HL-60 (cell line): ENCODE data around the gene PRDM16.

Source experiments
- DNase-seq, 2 experiments: peaks; one replicate each; pipeline ENCODE4 v3.0.0-alpha.2; 2010 to 2020; ENCODE audit warnings: low read depth in 1 of 2, low spot score in 1 of 2
- H3K27ac ChIP-seq: fragments of 250-450 bp; sonication (Bioruptor Pico); replicated peaks from 2 replicates; pipeline ENCODE4 v1.5.1; 2020; ENCODE audit warnings: mild to moderate bottlenecking, moderate library complexity
- H3K27me3 ChIP-seq: fragments of 250-450 bp; sonication (Bioruptor Pico); 2 replicates; pipeline ENCODE4 v1.5.1; 2021; ENCODE audit warnings: mild to moderate bottlenecking, moderate library complexity; ENCODE audit not compliant: insufficient read depth, poor library complexity, severe bottlenecking
- H3K4me3 ChIP-seq: replicated peaks from 2 replicates; pipeline ENCODE4 v1.5.1; 2011; ENCODE audit warnings: mild to moderate bottlenecking, control low read depth, low read length; ENCODE audit not compliant: insufficient read depth
- GABPA ChIP-seq: IDR thresholded peaks from 2 replicates; pipeline ENCODE4 v1.6.1; 2012; ENCODE audit warnings: low read depth
- POLR2AphosphoS5 ChIP-seq: IDR thresholded peaks from 2 replicates; pipeline ENCODE4 v1.6.1; 2012; ENCODE audit warnings: low read depth
- SPI1 ChIP-seq: IDR thresholded peaks from 2 replicates; pipeline ENCODE4 v1.6.1; 2012; ENCODE audit warnings: low read depth, mild to moderate bottlenecking, borderline replicate concordance
- TF ChIP-seq, protein P1 (sequence below): IDR thresholded peaks from one replicate; pipeline ENCODE4 v1.5.1; 2011; ENCODE audit warnings: low read length, control low read depth, inconsistent platforms; ENCODE audit not compliant: insufficient read depth
- TF ChIP-seq, protein P2 (sequence below): IDR thresholded peaks from 2 replicates; pipeline ENCODE4 v1.6.1; 2012; ENCODE audit warnings: low read depth; ENCODE audit not compliant: insufficient replicate concordance

Gene PRDM16

DNA sequence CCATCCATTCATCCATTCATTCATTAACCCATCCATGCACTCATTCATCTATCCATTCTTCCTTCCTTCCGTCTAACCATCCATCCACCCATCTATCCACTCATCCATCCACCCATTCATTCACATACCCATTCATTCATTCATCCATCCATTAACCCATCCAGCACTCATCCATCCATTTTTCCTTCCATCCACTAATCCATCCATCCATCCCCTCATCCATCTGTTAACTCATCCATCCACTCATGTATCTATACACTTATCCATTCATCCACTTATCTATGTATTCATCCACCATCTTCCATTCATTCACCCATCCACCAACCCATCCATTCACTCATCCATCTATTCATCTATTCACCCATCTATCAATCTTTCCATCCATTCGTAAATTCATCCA, 107.8 kb downstream of the PRDM16 start:
- H3K4me3 ChIP-seq = no peak overlapping the region
- TF ChIP-seq, protein P1, sequence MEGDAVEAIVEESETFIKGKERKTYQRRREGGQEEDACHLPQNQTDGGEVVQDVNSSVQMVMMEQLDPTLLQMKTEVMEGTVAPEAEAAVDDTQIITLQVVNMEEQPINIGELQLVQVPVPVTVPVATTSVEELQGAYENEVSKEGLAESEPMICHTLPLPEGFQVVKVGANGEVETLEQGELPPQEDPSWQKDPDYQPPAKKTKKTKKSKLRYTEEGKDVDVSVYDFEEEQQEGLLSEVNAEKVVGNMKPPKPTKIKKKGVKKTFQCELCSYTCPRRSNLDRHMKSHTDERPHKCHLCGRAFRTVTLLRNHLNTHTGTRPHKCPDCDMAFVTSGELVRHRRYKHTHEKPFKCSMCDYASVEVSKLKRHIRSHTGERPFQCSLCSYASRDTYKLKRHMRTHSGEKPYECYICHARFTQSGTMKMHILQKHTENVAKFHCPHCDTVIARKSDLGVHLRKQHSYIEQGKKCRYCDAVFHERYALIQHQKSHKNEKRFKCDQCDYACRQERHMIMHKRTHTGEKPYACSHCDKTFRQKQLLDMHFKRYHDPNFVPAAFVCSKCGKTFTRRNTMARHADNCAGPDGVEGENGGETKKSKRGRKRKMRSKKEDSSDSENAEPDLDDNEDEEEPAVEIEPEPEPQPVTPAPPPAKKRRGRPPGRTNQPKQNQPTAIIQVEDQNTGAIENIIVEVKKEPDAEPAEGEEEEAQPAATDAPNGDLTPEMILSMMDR = no peak
- TF ChIP-seq POLR2AphosphoS5 (no peak), GABPA (no peak)
- no peak overlapping the region for H3K27ac ChIP-seq
- H3K27me3 ChIP-seq = no peaks in the 10 kb centered on the region
- DNase-seq = no peak

DNA sequence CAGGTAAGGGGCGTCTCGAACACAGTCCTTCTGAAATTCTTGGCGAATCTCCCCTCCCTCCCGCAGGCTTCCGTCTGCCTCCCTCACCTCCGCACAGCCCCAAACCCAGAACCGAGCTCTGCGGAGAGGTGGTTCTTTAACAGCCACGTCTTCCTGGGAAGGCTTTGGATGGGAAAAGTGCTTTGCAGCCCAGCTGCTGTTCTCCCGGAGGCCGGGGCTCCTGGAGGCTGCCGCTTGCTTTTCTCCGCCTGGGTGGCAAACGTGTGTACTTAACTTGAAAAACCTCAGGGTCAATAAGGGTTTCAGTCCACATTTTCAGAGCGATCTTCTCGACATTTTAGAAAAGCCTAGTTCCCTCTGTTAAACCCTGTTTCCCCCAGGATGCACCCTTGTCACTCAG, 109.3 kb downstream of the PRDM16 start:
- no peaks in the 10 kb centered on the region for H3K27me3 ChIP-seq
- no peak overlapping the region for H3K4me3 ChIP-seq
- TF ChIP-seq GABPA (no peak), POLR2AphosphoS5 (no peak), SPI1 (no peak)
- TF ChIP-seq, protein P1 = no peak
- TF ChIP-seq, protein P2, sequence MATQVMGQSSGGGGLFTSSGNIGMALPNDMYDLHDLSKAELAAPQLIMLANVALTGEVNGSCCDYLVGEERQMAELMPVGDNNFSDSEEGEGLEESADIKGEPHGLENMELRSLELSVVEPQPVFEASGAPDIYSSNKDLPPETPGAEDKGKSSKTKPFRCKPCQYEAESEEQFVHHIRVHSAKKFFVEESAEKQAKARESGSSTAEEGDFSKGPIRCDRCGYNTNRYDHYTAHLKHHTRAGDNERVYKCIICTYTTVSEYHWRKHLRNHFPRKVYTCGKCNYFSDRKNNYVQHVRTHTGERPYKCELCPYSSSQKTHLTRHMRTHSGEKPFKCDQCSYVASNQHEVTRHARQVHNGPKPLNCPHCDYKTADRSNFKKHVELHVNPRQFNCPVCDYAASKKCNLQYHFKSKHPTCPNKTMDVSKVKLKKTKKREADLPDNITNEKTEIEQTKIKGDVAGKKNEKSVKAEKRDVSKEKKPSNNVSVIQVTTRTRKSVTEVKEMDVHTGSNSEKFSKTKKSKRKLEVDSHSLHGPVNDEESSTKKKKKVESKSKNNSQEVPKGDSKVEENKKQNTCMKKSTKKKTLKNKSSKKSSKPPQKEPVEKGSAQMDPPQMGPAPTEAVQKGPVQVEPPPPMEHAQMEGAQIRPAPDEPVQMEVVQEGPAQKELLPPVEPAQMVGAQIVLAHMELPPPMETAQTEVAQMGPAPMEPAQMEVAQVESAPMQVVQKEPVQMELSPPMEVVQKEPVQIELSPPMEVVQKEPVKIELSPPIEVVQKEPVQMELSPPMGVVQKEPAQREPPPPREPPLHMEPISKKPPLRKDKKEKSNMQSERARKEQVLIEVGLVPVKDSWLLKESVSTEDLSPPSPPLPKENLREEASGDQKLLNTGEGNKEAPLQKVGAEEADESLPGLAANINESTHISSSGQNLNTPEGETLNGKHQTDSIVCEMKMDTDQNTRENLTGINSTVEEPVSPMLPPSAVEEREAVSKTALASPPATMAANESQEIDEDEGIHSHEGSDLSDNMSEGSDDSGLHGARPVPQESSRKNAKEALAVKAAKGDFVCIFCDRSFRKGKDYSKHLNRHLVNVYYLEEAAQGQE = no peak
- H3K27ac ChIP-seq = no peak overlapping the region
- no peak for DNase-seq

DNA sequence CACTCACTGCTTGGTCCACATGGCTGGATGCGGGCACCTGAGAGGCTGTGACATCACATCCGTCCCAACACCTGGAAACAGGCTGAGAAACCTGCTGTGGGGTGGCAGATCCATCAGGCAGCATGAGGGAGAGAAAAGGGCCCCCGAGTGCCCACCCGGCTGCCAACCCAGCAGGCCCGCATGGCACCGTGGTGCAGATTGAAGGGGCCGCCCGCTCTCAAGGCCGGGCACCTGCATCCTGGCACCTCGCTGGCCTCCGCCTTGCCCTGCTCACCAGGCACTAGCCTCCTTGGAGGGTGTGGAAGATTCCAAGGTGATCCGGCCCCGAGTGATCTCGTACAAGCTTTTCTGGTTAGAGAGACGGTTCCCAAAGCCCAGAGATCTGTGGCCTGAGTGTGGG, 110.5 kb downstream of the PRDM16 start:
- no peak for DNase-seq
- Histone ChIP-seq H3K27ac (no peak overlapping the region), H3K4me3 (no peak overlapping the region), H3K27me3 (no peaks in the 10 kb centered on the region)
- TF ChIP-seq, protein P1 = no peak
- TF ChIP-seq POLR2AphosphoS5 (no peak), GABPA (no peak), SPI1 (no peak)
- TF ChIP-seq, protein P2 = no peak

DNA sequence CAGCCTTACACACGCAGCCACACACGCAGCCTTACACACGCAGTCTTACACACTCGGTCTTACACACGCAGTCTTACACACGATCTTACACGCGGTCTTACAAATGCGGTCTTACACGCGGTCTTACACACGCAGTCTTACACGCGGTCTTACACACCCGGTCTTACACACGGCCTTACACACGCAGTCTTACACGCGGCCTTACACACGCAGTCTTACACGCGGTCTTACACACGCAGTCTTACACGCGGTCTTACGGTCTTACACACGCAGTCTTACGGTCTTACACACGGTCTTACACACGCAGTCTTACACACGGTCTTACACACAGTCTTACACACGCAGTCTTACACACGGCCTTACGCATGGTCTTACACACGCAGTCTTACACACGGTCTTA, 111.9 kb downstream of the PRDM16 start:
- H3K4me3 ChIP-seq = no peak overlapping the region
- DNase-seq = no peak
- no peaks in the 10 kb centered on the region for H3K27me3 ChIP-seq
- H3K27ac ChIP-seq = no peak overlapping the region
- no peak for TF ChIP-seq SPI1
- TF ChIP-seq, protein P1 = no peak
- TF ChIP-seq, protein P2 = no peak
- TF ChIP-seq GABPA = no peak
- no peak for TF ChIP-seq POLR2AphosphoS5
